IPS DF 19.7 (cell line): Measurements from ENCODE around the gene AOAH.

Source experiments
- DNase-seq: peaks from one replicate; pipeline ENCODE4 v3.0.0-alpha.2; 2013; ENCODE audit warnings: low read depth, low spot score

AOAH gene

GRCh38 chr7:36692456-36692855 is 31.8 kb downstream of the AOAH start:
- no peak for DNase-seq

GRCh38 chr7:36691983-36692382 is 32.3 kb downstream of the AOAH start:
- DNase-seq, result no peak

- DNase-seq, result no peak
Measured at GRCh38 chr7:36690514-36691187, 33.6 kb downstream of the AOAH start.

- DNase-seq, result no peak
Measured at GRCh38 chr7:36690041-36690440, 34.3 kb downstream of the AOAH start.

GRCh38 chr7:36686499-36686898 is 37.8 kb downstream of the AOAH start:
- no peak for DNase-seq

GRCh38 chr7:36684954-36685353 is 39.3 kb downstream of the AOAH start:
- no peak for DNase-seq

GRCh38 chr7:36683695-36684357 is 40.5 kb downstream of the AOAH start:
- no peak for DNase-seq

GRCh38 chr7:36683111-36683510 is 41.2 kb downstream of the AOAH start:
- no peak for DNase-seq

- no peak for DNase-seq
Measured at GRCh38 chr7:36682102-36682501, 42.2 kb downstream of the AOAH start.

- DNase-seq, result no peak
Measured at GRCh38 chr7:36677769-36678437, 46.4 kb downstream of the AOAH start.

- DNase-seq, result no peak
Measured at GRCh38 chr7:36673703-36674102, 50.6 kb downstream of the AOAH start.

GRCh38 chr7:36671432-36671829 is 52.9 kb downstream of the AOAH start:
- DNase-seq, result no peak

GRCh38 chr7:36670585-36671431 is 53.5 kb downstream of the AOAH start:
- no peak for DNase-seq

GRCh38 chr7:36668750-36669149 is 55.5 kb downstream of the AOAH start:
- no peak for DNase-seq

- no peak for DNase-seq
Measured at GRCh38 chr7:36668080-36668479, 56.2 kb downstream of the AOAH start.

- DNase-seq, result no peak
Measured at GRCh38 chr7:36667007-36667745, 57.1 kb downstream of the AOAH start.

- DNase-seq, result no peak
Measured at GRCh38 chr7:36663481-36663880, 60.8 kb downstream of the AOAH start.

GRCh38 chr7:36661135-36661840 is 63.0 kb downstream of the AOAH start:
- no peak for DNase-seq

- DNase-seq, result no peak
Measured at GRCh38 chr7:36659638-36660341, 64.5 kb downstream of the AOAH start.

- no peak for DNase-seq
Measured at GRCh38 chr7:36659172-36659516, 65.2 kb downstream of the AOAH start.
